K562 treated with DMSO at 1 percent for 4 hours (cell line): ENCODE measurements around the gene SEL1L2. TPM values are rescaled to one million over a fixed set of nuclear protein-coding genes. Genes with fewer than 3 reads are reported as not detected.

ENCODE experiments used
- total RNA-seq: library from RNA; unstranded; fragments of 300-600 nt; gene quantifications from 2 replicates; pipeline ENCODE4 v1.2.3, GENCODE V29; 2022; ENCODE audit not compliant: insufficient read depth

The SEL1L2 gene
- not detected in 2 replicates for total RNA-seq

DNA sequence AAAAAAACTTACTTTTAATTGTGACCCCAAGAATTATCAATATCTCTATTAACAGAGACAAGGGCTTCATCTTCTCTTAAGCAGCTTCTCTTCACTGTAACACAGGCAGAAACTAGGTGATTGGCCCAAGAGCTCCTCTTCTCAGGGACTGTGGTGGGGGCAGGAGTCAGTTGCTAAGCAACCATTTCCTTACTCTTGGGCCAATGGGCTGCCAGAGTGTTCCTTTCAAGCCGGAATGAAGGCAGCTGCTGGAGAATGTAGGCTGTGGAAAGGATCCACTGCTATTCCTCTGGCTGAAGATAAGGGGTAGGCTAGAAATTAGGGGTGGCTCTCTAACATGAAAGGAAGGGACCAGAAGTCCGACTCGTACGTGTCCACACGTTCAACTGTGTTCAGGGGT lies at the start of gene SEL1L2:
Gene SEL1L2, minus strand, starts transcription at position 150 of the 400 bp plus-strand sequence. Its CDS starts 80 bp downstream, at position 70.

DNA sequence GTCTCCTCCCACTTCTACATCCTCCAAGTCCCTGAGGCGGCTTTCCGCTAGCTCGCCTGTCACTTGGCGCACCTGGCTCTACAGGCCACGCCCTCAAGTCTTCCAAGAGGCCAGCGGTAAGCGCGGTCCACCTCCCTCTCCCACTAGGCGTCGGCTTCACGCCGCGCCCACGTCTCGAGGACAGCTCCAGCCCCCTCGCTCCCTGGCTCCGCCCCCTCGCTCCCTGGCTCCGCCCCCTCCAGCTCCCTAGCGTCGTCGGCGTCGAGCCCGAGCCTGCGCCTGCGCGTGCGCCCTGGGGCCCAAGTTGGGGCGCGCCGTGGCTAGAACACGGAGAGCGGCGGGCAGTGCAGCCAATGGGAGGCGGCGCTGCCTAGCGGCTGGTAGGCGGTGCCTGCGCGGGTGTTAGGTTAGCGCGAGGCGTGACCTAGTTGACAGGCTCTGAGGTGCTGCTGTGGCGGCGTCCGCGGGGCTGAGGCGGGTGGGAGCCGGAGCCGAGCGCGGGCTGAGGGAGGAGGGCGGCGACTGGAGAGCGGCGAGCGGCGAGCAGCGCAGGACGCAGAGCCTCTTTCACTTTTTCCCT lies 4.8 kb upstream of the SEL1L2 start, which contains the start of gene MACROD2:
Gene MACROD2, plus strand, starts transcription at position 431 of the 580 bp plus-strand sequence.

Other genes starting within 250 kb of the SEL1L2 start
- gene ESF1, start 205.7 kb downstream of the SEL1L2 start, total RNA-seq, result 5.7 and 10.9 TPM in 2 replicates
- 6.0 and 10.9 TPM in 2 replicates for gene NDUFAF5, start 205.6 kb downstream of the SEL1L2 start, total RNA-seq
- not detected in 2 replicates for gene MACROD2, start 4.9 kb upstream of the SEL1L2 start, total RNA-seq